OCI-LY7 (cell line): Measurements from ENCODE around the gene SLC2A3. TPM values are rescaled to one million over a fixed set of nuclear protein-coding genes. Genes with fewer than 3 reads are reported as not detected.
"Not testable (repeated sequence)": the region's sequence is repeated elsewhere in the genome, so short reads cannot be mapped to it uniquely, and the experiment has no call there.

ENCODE experiments used
- BruUV-seq: library from RNA; stranded (reverse); fragments of 400-500 nt; replicated peaks from 2 replicates; lab custom pipeline; 2021; lab: Mats Ljungman, UMichigan
- CTCF ChIA-PET: fragments of 300-600 bp; sonication (Branson Sonifier 250); formaldehyde crosslinking; loops from one replicate; lab custom pipeline; 2022; ENCODE audit warnings: antibody characterized with exemption; ENCODE audit not compliant: unreplicated experiment; lab: Charles Lee
- POLR2A ChIA-PET: fragments of 300-600 bp; sonication (Branson Sonifier 250); formaldehyde crosslinking; loops from one replicate; lab custom pipeline; 2022; ENCODE audit warnings: antibody characterized with exemption; lab: Charles Lee
- DNase-seq: peaks from one replicate; pipeline ENCODE4 v3.0.0-alpha.2; 2015; ENCODE audit warnings: low spot score
- H2AFZ ChIP-seq: fragments of 200-600 bp; sonication (generic), shearing (Covaris generic); 2 replicates; pipeline ENCODE4 v1.6.1; 2014; ENCODE audit warnings: mild to moderate bottlenecking, antibody characterized with exemption, low read length, moderate library complexity
- H3K27ac ChIP-seq: fragments of 200-600 bp; sonication (generic); 2 replicates; pipeline ENCODE4 v1.5.1; 2014; ENCODE audit warnings: mixed run types, low read depth, mild to moderate bottlenecking, moderate library complexity, low read length, inconsistent platforms; ENCODE audit not compliant: poor library complexity, severe bottlenecking
- H3K36me3 ChIP-seq: fragments of 200-600 bp; sonication (generic); 2 replicates; pipeline ENCODE4 v1.6.1; 2014; ENCODE audit warnings: mild to moderate bottlenecking, antibody characterized with exemption, low read length, moderate library complexity, mixed read lengths; ENCODE audit not compliant: insufficient read depth
- H3K4me1 ChIP-seq: fragments of 200-600 bp; sonication (generic); 2 replicates; pipeline ENCODE4 v1.5.1; 2014; ENCODE audit warnings: mild to moderate bottlenecking, low read length; ENCODE audit not compliant: insufficient read depth, poor library complexity, severe bottlenecking
- H3K4me2 ChIP-seq: fragments of 200-600 bp; sonication (generic); 2 replicates; pipeline ENCODE4 v1.6.1; 2014; ENCODE audit warnings: mild to moderate bottlenecking, low read length
- H3K4me3 ChIP-seq: fragments of 200-600 bp; sonication (generic); 2 replicates; pipeline ENCODE4 v1.5.1; 2014; ENCODE audit warnings: mild to moderate bottlenecking, low read depth, low read length; ENCODE audit not compliant: poor library complexity, severe bottlenecking
- H3K79me2 ChIP-seq: fragments of 200-600 bp; sonication (generic); 2 replicates; pipeline ENCODE4 v1.6.1; 2016; ENCODE audit warnings: low read depth, mild to moderate bottlenecking, low read length, moderate library complexity, mixed read lengths; ENCODE audit not compliant: insufficient read depth
- H3K9me2 ChIP-seq: fragments of 200-600 bp; sonication (generic); 2 replicates; pipeline ENCODE4 v1.6.1; 2016; ENCODE audit warnings: mild to moderate bottlenecking, low read length, mixed read lengths; ENCODE audit not compliant: insufficient read depth
- H3K9me3 ChIP-seq: fragments of 200-600 bp; sonication (generic); 2 replicates; pipeline ENCODE4 v1.6.1; 2014; ENCODE audit warnings: mild to moderate bottlenecking, mixed run types, low read length, mixed read lengths
- H4K20me1 ChIP-seq: fragments of 200-600 bp; sonication (generic); 2 replicates; pipeline ENCODE4 v1.6.1; 2014; ENCODE audit warnings: mild to moderate bottlenecking, antibody characterized with exemption, low read length, moderate library complexity, mixed read lengths; ENCODE audit not compliant: insufficient read depth
- EZH2phosphoT487 ChIP-seq: fragments of 200-600 bp; sonication (generic); IDR thresholded peaks from 2 replicates; pipeline ENCODE4 v1.6.1; 2018; ENCODE audit warnings: low read depth, borderline replicate concordance, mild to moderate bottlenecking, mixed run types, antibody characterized with exemption, low read length, moderate library complexity, mixed read lengths
- intact Hi-C: fragments of 100-400 bp; cut with micrococcal nuclease; formaldehyde crosslinking; loops from one replicate; pipeline ENCODE4 v1.10.0; 2022; ENCODE audit not compliant: unreplicated experiment
- total RNA-seq, 2 experiments: library from RNA; depleted of rRNA in 1 of 2; stranded (reverse); fragments of >200 nt in 1 of 2; shearing (Covaris generic) in 1 of 2; gene quantifications; 2 replicates each; pipeline ENCODE4 v1.2.3, GENCODE V29; 2014 to 2022
- TF ChIP-seq, protein P1 (sequence below): fragments of 200-600 bp; sonication (generic); conservative IDR thresholded peaks from 2 replicates; pipeline ENCODE4 v1.5.1; 2014; ENCODE audit warnings: mild to moderate bottlenecking, antibody characterized with exemption, low read length, moderate library complexity, mixed read lengths

The SLC2A3 gene
- total RNA-seq, 2 experiments from 2014 or later = 3.9 to 17.9 TPM

DNA sequence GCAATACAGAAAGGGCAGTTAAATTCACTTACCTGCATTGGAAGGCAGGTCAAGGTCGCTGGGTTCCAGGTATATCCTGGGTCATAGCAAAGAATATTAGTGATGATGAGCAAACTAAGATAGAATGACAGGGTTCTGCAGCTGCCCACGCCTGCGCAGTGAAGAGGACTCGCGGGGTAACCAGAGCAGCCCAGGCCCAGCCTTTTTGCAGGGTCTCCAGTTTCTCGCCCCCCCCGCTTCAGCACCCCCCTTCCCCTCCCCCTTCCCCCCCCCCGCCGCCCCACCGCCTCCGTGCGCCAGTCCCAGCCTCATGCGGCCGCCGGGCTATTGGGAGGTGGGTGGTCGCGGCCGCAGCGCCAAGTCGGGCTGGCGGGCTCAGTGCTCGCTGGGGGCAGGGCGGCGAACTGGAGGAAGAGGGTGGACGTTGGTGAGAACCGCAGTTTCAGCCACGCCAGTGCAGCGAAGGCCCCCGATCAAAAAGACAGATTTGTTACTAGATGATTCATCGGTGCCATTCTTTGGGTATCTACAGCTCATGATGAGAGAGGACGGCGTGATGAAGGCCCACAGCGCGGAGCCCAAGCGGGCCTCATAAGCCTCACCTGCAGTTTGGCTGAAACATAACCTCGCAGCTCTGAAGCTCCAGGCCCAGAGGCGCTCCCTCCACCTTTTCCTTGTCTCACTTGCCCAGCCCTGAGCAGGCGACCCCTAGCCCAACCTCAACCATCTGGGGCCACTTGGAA is 20.2 kb downstream of the SLC2A3 start:
- Histone ChIP-seq H3K9me3 (no peaks in the 10 kb centered on the region), H3K9me2 (no peaks in the 10 kb centered on the region), H3K4me1 (no peaks in the 10 kb centered on the region), H3K36me3 (no peaks in the 10 kb centered on the region), H2AFZ (no peak overlapping the region), H3K4me3 (no peak overlapping the region), H3K4me2 (no peak overlapping the region), H3K79me2 (no peaks in the 10 kb centered on the region), H3K27ac (no peak overlapping the region), H4K20me1 (no peaks in the 10 kb centered on the region)
- TF ChIP-seq EZH2phosphoT487 = no peak
- TF ChIP-seq, protein P1, sequence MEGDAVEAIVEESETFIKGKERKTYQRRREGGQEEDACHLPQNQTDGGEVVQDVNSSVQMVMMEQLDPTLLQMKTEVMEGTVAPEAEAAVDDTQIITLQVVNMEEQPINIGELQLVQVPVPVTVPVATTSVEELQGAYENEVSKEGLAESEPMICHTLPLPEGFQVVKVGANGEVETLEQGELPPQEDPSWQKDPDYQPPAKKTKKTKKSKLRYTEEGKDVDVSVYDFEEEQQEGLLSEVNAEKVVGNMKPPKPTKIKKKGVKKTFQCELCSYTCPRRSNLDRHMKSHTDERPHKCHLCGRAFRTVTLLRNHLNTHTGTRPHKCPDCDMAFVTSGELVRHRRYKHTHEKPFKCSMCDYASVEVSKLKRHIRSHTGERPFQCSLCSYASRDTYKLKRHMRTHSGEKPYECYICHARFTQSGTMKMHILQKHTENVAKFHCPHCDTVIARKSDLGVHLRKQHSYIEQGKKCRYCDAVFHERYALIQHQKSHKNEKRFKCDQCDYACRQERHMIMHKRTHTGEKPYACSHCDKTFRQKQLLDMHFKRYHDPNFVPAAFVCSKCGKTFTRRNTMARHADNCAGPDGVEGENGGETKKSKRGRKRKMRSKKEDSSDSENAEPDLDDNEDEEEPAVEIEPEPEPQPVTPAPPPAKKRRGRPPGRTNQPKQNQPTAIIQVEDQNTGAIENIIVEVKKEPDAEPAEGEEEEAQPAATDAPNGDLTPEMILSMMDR = no peak
- no peak for DNase-seq
- CTCF ChIA-PET = no interaction called here
- intact Hi-C loops = no loop called here
- POLR2A ChIA-PET = no interaction called here
- BruUV-seq = no TSS peak

DNA sequence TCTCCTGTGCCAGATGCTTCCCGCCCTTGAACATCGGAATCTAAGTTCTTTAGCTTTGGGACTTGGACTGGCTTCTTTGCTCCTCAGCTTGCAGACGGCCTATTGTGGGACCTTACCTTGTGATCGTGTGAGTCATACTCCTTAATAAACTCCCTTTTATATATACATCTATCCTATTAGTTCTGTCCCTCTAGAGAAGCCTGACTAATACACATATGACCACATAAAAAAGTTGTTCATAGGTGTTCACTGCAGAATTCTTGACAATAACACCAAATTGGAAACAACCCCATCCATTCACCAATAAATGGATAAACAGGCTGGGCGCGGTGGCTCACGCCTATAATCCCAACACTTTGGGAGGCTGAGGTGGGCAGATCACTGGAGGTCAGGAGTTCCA is 25.9 kb downstream of the SLC2A3 start:
- DNase-seq, H2AFZ ChIP-seq, H3K9me2 ChIP-seq, intact Hi-C loops, POLR2A ChIA-PET, H3K9me3 ChIP-seq, CTCF ChIA-PET, H3K79me2 ChIP-seq, BruUV-seq, H4K20me1 ChIP-seq, H3K4me2 ChIP-seq, H3K36me3 ChIP-seq, H3K4me3 ChIP-seq, H3K27ac ChIP-seq, H3K4me1 ChIP-seq: not testable (repeated sequence)

DNA sequence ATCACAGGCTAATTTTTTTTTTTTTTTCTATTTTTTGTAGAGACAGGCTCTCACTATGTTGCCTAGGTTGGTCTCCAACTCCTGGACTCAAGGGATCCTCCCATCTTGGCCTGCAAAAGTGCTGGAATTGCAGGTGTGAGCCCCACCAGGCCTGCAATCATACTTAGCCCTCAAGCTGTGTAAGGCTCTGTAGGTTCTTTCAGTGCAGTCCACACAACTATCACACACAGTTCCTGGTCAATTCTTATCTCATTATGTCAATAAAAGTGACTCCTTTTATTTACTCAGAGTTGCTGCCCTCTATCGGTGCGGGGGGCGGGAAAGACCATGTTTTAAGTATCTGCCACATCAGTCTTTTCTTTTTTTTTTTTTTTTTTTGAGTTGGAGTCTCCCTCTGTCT is 29.0 kb downstream of the SLC2A3 start:
- Histone ChIP-seq H3K79me2 (no peaks in the 10 kb centered on the region), H3K9me2 (no peaks in the 10 kb centered on the region), H3K4me1 (no peaks in the 10 kb centered on the region), H3K27ac (no peak overlapping the region), H2AFZ (no peak overlapping the region), H3K9me3 (no peaks in the 10 kb centered on the region), H4K20me1 (no peaks in the 10 kb centered on the region), H3K36me3 (no peaks in the 10 kb centered on the region), H3K4me3 (no peak overlapping the region), H3K4me2 (no peak overlapping the region)
- intact Hi-C loops = no loop called here
- POLR2A ChIA-PET = interaction anchor here (1.0 kb wide), 1 partner anchor 15 kb away, joined by 7 read pairs; no protein-coding TSS in a partner anchor
- DNase-seq = peak; percentile 14
- CTCF ChIA-PET = no interaction called here
- no TSS peak for BruUV-seq
- TF ChIP-seq EZH2phosphoT487 = no peak
- TF ChIP-seq, protein P1 = peak; percentile 63

DNA sequence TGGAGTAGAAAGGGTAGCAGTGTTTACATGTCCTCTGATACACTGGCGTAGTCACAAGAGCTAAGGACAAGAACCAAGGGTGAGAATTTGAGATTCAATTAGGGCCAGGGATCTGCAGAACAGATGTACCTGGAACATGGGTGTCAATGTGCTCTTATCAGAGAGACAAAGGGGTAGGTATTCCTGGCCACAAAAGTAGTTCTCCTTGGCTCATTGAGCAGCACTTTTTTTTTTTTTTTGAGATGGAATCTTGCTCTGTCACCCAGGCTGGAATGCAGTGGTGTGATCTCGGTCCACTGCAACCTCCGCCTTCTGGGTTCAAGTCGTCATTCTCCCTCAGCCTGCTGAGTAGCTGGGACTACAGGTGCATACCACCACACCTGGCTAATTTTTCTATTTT is 29.7 kb downstream of the SLC2A3 start:
- H3K27ac ChIP-seq, DNase-seq, H2AFZ ChIP-seq, H3K4me3 ChIP-seq, CTCF ChIA-PET, H4K20me1 ChIP-seq, H3K4me2 ChIP-seq, BruUV-seq, intact Hi-C loops, H3K36me3 ChIP-seq, H3K4me1 ChIP-seq, H3K9me2 ChIP-seq, H3K9me3 ChIP-seq, H3K79me2 ChIP-seq: not testable (repeated sequence)
- POLR2A ChIA-PET = interaction anchor here (0.6 to 1.0 kb wide), 3 partner anchors 14 to 77 kb away, joined by 3 to 7 read pairs (median 5); no protein-coding TSS in a partner anchor

DNA sequence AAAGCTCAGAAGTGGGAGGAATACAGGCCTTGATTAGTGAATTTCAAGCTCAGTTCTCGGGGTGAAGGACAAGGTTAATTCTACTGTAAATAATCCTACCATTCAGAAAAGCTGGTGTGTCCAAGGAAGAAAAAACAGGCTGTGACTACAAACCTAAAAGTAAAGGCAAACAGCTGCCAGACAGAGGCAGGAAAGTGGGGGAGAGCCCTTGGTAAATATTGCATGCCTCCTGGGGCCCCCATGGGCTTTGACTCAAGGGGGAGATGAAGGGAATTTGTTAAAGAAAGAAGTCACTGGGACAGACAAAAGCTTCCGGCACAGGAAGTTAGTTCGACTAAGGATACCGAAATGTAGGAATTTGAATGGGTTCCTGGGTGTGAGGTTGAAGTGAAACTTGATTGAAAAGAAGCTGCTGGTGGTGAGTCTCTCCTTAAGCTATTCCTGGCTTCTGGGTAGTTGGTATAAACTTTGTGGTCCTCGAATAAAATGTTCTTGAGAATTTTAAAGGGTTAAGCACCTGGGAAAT is 30.3 kb downstream of the SLC2A3 start:
- H4K20me1 ChIP-seq, H3K79me2 ChIP-seq, H2AFZ ChIP-seq, H3K4me2 ChIP-seq, intact Hi-C loops, DNase-seq, H3K9me2 ChIP-seq, H3K9me3 ChIP-seq, H3K36me3 ChIP-seq, H3K4me3 ChIP-seq, CTCF ChIA-PET, H3K27ac ChIP-seq, BruUV-seq, H3K4me1 ChIP-seq: not testable (repeated sequence)
- POLR2A ChIA-PET = interaction anchor here (0.6 to 0.7 kb wide), 4 partner anchors 45 to 258 kb away, joined by 3 to 5 read pairs (median 4); no protein-coding TSS in a partner anchor
